Activated naive CD8-positive, alpha-beta T cell treated with anti-CD3 and anti-CD28 coated beads for 36 hours (primary cell): Measurements from ENCODE around the gene CREBBP. TPM values are rescaled to one million over a fixed set of nuclear protein-coding genes. Genes with fewer than 3 reads are reported as not detected.
"Not testable (repeated sequence)": the region's sequence is repeated elsewhere in the genome, so short reads cannot be mapped to it uniquely, and the experiment has no call there.

ENCODE experiments used
- DNase-seq: peaks from one replicate; pipeline ENCODE4 v3.0.0; 2021
- H3K27ac Mint-ChIP-seq: one replicate; pipeline ENCODE4 v1.8.0; 2022; ENCODE audit warnings: mild to moderate bottlenecking, moderate library complexity, mixed read lengths
- H3K27me3 Mint-ChIP-seq: one replicate; pipeline ENCODE4 v1.8.0; 2022; ENCODE audit warnings: mild to moderate bottlenecking, mixed read lengths
- H3K36me3 Mint-ChIP-seq: one replicate; pipeline ENCODE4 v1.8.0; 2021; ENCODE audit warnings: mild to moderate bottlenecking, mixed read lengths
- H3K4me1 Mint-ChIP-seq: one replicate; pipeline ENCODE4 v1.8.0; 2021; ENCODE audit warnings: mixed read lengths
- H3K4me3 Mint-ChIP-seq: one replicate; pipeline ENCODE4 v1.8.0; 2022; ENCODE audit warnings: mild to moderate bottlenecking, moderate library complexity, mixed read lengths
- H3K9me3 Mint-ChIP-seq: one replicate; pipeline ENCODE4 v1.8.0; 2022; ENCODE audit warnings: mixed read lengths
- total RNA-seq, 2 experiments: library from RNA; stranded (reverse); gene quantifications; one replicate each; pipeline ENCODE4 v1.2.3, GENCODE V29; 2021

The CREBBP gene
- total RNA-seq, 2 experiments from 2014 or later: 30.1 to 32.7 TPM

GRCh38 chr16:3729161-3730112 is 151.1 kb downstream of the CREBBP start:
- Mint-ChIP-seq H3K27me3 (no peaks in the 10 kb centered on the region), H3K27ac (no peak overlapping the region), H3K9me3 (no peaks in the 10 kb centered on the region), H3K4me3 (no peak overlapping the region), H3K4me1 (no peaks in the 10 kb centered on the region), H3K36me3 (peaks cover 12% of the 10 kb centered on the region)
- DNase-seq: no peak

DNA sequence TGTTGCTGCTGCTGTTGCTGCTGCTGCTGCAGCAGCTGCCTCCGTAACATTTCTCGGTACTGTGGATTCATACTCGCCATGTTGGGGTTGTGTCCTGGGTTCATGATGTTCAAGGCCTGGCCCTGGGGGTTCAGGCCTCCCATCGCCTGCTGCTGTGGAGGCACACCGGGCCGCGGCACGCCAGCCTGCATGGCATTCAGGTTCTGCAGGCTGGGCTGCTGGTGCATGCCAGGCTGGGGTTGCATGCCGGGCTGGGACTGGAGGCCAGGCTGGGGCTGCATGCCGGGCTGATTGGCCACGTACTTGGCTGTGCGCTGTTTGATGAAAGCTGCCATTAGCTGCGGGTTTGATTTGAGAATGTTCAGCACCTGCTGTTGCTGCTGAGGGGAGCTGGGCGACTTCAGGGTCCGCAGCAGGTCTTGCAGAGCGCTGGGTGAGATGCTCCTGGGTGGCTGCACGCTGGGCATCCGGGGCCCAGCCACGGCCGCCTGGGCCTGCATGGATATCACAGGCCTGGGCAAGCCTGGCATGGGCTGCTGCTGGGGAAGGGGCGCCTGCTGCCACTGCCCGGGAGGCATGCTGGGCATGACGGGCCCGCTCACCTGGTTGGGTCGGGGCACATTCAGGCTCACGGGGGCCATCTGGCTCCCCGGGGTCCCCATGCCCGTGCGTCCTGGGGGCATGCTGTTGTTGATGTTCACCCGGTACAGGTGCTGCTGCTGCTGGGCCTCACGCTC is 151.9 kb downstream of the CREBBP start:
- Mint-ChIP-seq H3K4me1 (no peaks in the 10 kb centered on the region), H3K4me3 (no peak overlapping the region), H3K27ac (no peak overlapping the region), H3K36me3 (peaks cover 9% of the 10 kb centered on the region), H3K9me3 (no peaks in the 10 kb centered on the region), H3K27me3 (no peaks in the 10 kb centered on the region)
- DNase-seq: no peak

DNA sequence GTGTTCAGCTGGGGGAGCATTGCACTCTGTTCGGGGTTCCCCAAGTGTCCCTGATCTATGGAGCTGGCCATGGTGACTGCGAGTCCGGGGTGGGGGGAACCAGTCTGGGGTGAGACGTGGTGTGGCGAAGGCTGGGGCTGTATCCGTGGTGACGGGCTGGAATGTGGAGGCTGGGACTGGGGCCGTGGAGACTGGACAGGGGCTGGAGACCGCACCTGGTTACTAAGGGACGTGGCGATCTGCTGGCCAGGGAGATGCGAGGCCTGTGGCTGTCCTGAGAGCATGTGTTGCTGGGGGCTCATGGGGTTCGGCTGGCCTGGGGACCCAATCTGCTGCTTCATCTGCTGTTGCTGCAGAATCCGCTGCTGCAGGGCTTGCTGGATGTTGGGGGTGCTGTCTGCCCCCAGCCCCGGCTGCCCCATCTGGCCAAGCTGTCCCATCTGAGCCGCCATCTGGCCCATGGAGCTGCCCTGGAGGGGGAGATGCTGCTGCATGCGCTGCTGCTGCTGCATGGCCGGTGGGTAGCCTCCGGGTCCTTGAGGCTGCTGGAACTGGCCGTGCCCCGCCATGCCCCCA is 152.6 kb downstream of the CREBBP start:
- Mint-ChIP-seq H3K36me3 (peaks cover 9% of the 10 kb centered on the region), H3K9me3 (no peaks in the 10 kb centered on the region), H3K4me3 (no peak overlapping the region), H3K4me1 (no peaks in the 10 kb centered on the region), H3K27ac (no peak overlapping the region), H3K27me3 (no peaks in the 10 kb centered on the region)
- DNase-seq: no peak

DNA sequence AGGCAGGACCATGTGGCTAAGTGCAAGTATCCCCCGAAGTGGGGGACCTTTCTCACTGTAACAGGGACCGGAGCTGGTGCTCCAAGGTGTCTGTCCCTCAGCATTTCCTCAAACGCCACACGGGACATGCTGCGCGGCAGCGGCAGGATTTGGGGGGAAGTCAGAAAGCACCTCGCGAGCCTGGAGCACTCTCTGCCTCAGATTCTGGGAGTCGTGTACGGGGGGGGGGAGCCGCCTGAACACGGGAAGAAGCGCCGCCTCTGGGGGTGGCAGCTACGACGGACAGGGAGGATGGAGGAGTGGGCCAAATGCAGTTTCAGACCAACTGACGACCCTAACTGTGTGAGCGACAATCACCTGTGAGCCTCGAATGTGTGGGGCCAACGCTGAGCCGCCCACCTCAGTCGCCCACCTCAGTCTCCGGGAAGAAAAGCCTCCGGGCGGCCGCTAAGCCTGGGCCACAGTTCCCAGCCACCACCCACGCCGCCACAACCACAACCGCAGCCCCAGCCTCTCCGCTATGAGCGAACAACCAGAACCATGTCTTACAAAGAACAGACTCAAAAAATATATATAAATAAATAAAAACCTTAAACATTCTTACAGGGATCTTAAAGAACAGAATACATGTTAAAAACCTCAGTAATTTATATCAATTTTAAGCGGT is 154.4 kb downstream of the CREBBP start:
- Mint-ChIP-seq H3K27me3 (no peaks in the 10 kb centered on the region), H3K27ac (no peak overlapping the region), H3K36me3 (peaks cover 9% of the 10 kb centered on the region), H3K9me3 (no peaks in the 10 kb centered on the region), H3K4me1 (no peaks in the 10 kb centered on the region), H3K4me3 (no peak overlapping the region)
- no peak for DNase-seq

DNA sequence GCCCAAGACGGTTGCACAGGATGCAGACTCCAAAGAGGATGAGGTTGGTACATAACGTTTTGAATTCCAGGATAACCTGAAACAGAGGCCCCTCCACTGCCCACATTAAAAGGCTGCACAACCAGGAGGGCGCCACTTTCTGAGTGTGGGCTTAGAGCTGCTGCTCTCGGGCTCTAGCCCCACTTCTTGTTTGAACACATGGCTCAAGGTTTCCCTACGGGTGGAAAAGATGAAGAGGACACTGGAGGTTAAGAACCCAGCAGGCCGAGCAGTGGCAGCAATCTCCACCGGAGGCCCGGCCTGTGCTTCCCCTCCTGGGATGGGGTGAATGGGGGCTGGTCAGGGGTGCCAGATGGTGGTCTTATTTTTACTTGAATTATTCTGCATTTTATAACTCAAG is 155.2 kb downstream of the CREBBP start:
- Mint-ChIP-seq H3K36me3 (peaks cover 6% of the 10 kb centered on the region), H3K27ac (no peak overlapping the region)

DNA sequence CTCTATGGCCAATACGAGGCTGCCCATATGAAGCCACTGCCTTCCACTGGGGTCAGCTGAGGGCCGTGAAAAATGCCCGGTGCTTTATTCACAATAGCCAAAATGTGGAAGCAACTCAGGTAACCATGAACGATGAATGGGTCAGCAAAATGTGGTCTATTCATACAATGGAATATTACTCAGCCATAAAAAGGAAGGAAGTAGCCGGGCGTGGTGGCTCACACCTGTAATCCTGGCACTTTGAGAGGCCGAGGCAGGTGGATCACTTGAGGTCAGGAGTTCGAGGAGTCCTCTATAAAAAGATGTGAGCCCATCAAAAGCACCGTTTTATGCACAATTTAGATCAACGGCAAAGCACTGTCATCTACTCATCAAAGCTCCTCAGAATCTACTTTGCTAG is 158.0 kb downstream of the CREBBP start:
- no peaks in the 10 kb centered on the region for H3K9me3 Mint-ChIP-seq
- H3K36me3 Mint-ChIP-seq: no peaks in the 10 kb centered on the region
- H3K4me1 Mint-ChIP-seq: peaks cover 5% of the 10 kb centered on the region
- DNase-seq: no peak
- no peaks in the 10 kb centered on the region for H3K27me3 Mint-ChIP-seq
- H3K4me3 Mint-ChIP-seq: no peak overlapping the region
- no peak overlapping the region for H3K27ac Mint-ChIP-seq

More for the DNA sequence above, 155.2 kb downstream of the CREBBP start:
- no peak for DNase-seq
- H3K4me1 Mint-ChIP-seq: no peaks in the 10 kb centered on the region
- no peaks in the 10 kb centered on the region for H3K27me3 Mint-ChIP-seq
- H3K4me3 Mint-ChIP-seq: no peak overlapping the region
- H3K9me3 Mint-ChIP-seq: no peaks in the 10 kb centered on the region

GRCh38 chr16:3720418-3720817 is 160.1 kb downstream of the CREBBP start:
- no peak for DNase-seq
- Mint-ChIP-seq H3K36me3 (peaks cover 10% of the 10 kb centered on the region), H3K27ac (no peak overlapping the region), H3K4me3 (no peak overlapping the region), H3K9me3 (no peaks in the 10 kb centered on the region), H3K27me3 (no peaks in the 10 kb centered on the region), H3K4me1 (peaks cover 11% of the 10 kb centered on the region)

GRCh38 chr16:3718628-3719027 is 161.9 kb downstream of the CREBBP start:
- H3K4me3 Mint-ChIP-seq: peak overlapping the region; percentile 81
- H3K27ac Mint-ChIP-seq: no peak overlapping the region

GRCh38 chr16:3718019-3718391 is 162.5 kb downstream of the CREBBP start:
- peak overlapping the region; percentile 86 for H3K27ac Mint-ChIP-seq
- H3K4me3 Mint-ChIP-seq: peak overlapping the region; percentile 81
- peaks cover 27% of the 10 kb centered on the region for H3K4me1 Mint-ChIP-seq

More at GRCh38 chr16:3718628-3719027, 161.9 kb downstream of the CREBBP start:
- Mint-ChIP-seq H3K27me3 (no peaks in the 10 kb centered on the region), H3K9me3 (no peaks in the 10 kb centered on the region), H3K36me3 (peaks cover 27% of the 10 kb centered on the region), H3K4me1 (peaks cover 23% of the 10 kb centered on the region)
- DNase-seq: no peak

GRCh38 chr16:3717235-3718018 is 163.1 kb downstream of the CREBBP start, which contains the start of gene TRAP1:
Gene TRAP1, minus strand, starts transcription at chr16:3717524. Its CDS starts 16 bp downstream, at chr16:3717508.
- Mint-ChIP-seq H3K27me3 (no peaks in the 10 kb centered on the region), H3K9me3 (no peaks in the 10 kb centered on the region), H3K4me1 (peaks cover 29% of the 10 kb centered on the region), H3K36me3 (peaks cover 37% of the 10 kb centered on the region), H3K27ac (peak within 1 kb of the TSS; percentile 94), H3K4me3 (peak within 1 kb of the TSS; percentile 90)
- peak; percentile 91 for DNase-seq

More at GRCh38 chr16:3718019-3718391, 162.5 kb downstream of the CREBBP start:
- H3K9me3 Mint-ChIP-seq: no peaks in the 10 kb centered on the region
- no peaks in the 10 kb centered on the region for H3K27me3 Mint-ChIP-seq
- DNase-seq: no peak
- peaks cover 33% of the 10 kb centered on the region for H3K36me3 Mint-ChIP-seq

GRCh38 chr16:3716831-3717234 is 163.7 kb downstream of the CREBBP start:
- Mint-ChIP-seq H3K4me1 (peaks cover 31% of the 10 kb centered on the region), H3K4me3 (peak overlapping the region; percentile 90), H3K27me3 (no peaks in the 10 kb centered on the region), H3K27ac (peak overlapping the region; percentile 94), H3K9me3 (no peaks in the 10 kb centered on the region), H3K36me3 (peaks cover 41% of the 10 kb centered on the region)
- peak; percentile 34 for DNase-seq

DNA sequence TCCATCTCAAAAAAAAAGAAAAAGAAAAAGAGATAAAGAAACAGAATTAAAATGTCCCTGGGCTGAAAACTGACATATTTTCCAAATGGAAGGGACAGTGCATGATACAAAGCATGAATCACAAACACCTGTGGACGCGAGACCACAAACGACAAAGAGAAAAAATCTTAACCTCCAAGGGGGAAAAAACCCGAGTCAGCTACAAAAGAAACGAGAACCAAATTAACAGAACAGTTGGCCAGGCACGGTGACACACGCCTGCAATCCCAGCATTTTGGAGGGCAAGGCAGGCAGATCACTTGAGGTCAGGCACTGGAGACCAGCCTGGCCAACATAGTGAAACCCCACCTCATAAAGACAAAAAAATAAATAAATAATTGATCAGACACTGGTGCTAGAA is 165.1 kb downstream of the CREBBP start:
- Mint-ChIP-seq H3K4me1 (peaks cover 35% of the 10 kb centered on the region), H3K27ac (no peak overlapping the region), H3K36me3 (peaks cover 45% of the 10 kb centered on the region), H3K4me3 (peak overlapping the region; percentile 90), H3K9me3 (no peaks in the 10 kb centered on the region), H3K27me3 (no peaks in the 10 kb centered on the region)
- no peak for DNase-seq

DNA sequence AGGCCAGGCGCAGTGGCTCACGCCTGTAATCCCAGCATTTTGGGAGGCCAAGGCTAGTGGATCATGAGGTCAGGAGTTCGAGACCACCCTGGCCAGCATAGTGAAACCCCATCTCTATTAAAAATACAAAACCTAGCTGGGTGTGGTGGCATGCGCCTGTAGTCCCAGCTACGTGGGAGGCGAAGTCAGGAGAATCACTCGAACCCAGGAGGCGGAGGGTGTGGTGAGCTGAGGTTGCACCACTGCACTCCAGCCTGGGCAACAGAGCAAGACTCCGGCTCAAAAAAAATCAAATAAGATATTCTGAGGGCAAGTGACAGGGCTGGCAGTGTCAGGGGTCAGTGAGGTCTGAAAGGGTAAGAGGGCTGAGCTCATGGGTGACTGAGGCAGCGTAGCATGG is 166.1 kb downstream of the CREBBP start:
- H3K27me3 Mint-ChIP-seq, DNase-seq, H3K27ac Mint-ChIP-seq, H3K4me3 Mint-ChIP-seq, H3K9me3 Mint-ChIP-seq: not testable (repeated sequence)
- H3K4me1 Mint-ChIP-seq: peaks cover 39% of the 10 kb centered on the region
- peaks cover 50% of the 10 kb centered on the region for H3K36me3 Mint-ChIP-seq
